GM23248 (cell line): Measurements from ENCODE around the gene SCRG1. TPM values are rescaled to one million over a fixed set of nuclear protein-coding genes. Genes with fewer than 3 reads are reported as not detected.
A peak's percentile ranks its signal among the peaks of the same experiment; 100 is the strongest.

Experiments used
- DNase-seq: peaks from one replicate; pipeline ENCODE4 v3.0.0-alpha.2; 2015
- H2AFZ ChIP-seq: fragments of 200-600 bp; sonication (generic); 2 replicates; pipeline ENCODE4 v1.6.1; 2016; ENCODE audit warnings: antibody characterized with exemption
- H3F3A ChIP-seq: fragments of 200-600 bp; sonication (generic); 2 replicates; pipeline ENCODE4 v1.6.1; 2016; ENCODE audit warnings: mild to moderate bottlenecking, antibody characterized with exemption, mixed run types; ENCODE audit not compliant: insufficient read depth
- H3K27ac ChIP-seq: fragments of 200-600 bp; sonication (generic); 2 replicates; pipeline ENCODE4 v1.5.1; 2016; ENCODE audit warnings: mild to moderate bottlenecking
- H3K27me3 ChIP-seq: fragments of 200-600 bp; sonication (generic); replicated peaks from 2 replicates; pipeline ENCODE4 v1.6.1; 2016; ENCODE audit warnings: mild to moderate bottlenecking; ENCODE audit not compliant: insufficient read depth
- H3K36me3 ChIP-seq: fragments of 200-600 bp; sonication (generic); 2 replicates; pipeline ENCODE4 v1.6.1; 2016; ENCODE audit warnings: low read depth, mild to moderate bottlenecking
- H3K4me1 ChIP-seq: fragments of 200-600 bp; sonication (generic); 2 replicates; pipeline ENCODE4 v1.6.1; 2016; ENCODE audit warnings: mild to moderate bottlenecking; ENCODE audit not compliant: insufficient read depth
- H3K4me2 ChIP-seq: fragments of 200-600 bp; sonication (generic); one replicate; pipeline ENCODE4 v1.6.1; 2016; ENCODE audit warnings: mild to moderate bottlenecking; ENCODE audit not compliant: unreplicated experiment
- H3K4me3 ChIP-seq: fragments of 200-600 bp; sonication (generic); 2 replicates; pipeline ENCODE4 v1.5.1; 2016; ENCODE audit warnings: mild to moderate bottlenecking
- H3K79me2 ChIP-seq: fragments of 200-600 bp; sonication (generic); 2 replicates; pipeline ENCODE4 v1.6.1; 2016; ENCODE audit warnings: mild to moderate bottlenecking; ENCODE audit not compliant: insufficient read depth
- H3K9ac ChIP-seq: fragments of 200-600 bp; sonication (generic); 2 replicates; pipeline ENCODE4 v1.6.1; 2016; ENCODE audit warnings: mild to moderate bottlenecking
- H3K9me2 ChIP-seq: fragments of 200-600 bp; sonication (generic); 2 replicates; pipeline ENCODE4 v1.6.1; 2016; ENCODE audit warnings: mixed run types, mild to moderate bottlenecking, moderate library complexity; ENCODE audit not compliant: insufficient read depth
- H3K9me3 ChIP-seq: fragments of 200-600 bp; sonication (generic); one replicate; pipeline ENCODE4 v1.6.1; 2017; ENCODE audit warnings: low read depth
- H4K20me1 ChIP-seq: fragments of 200-600 bp; sonication (generic); 2 replicates; pipeline ENCODE4 v1.6.0; 2016; ENCODE audit not compliant: insufficient read depth
- EZH2 ChIP-seq: fragments of 200-600 bp; sonication (generic); IDR thresholded peaks from 2 replicates; pipeline ENCODE4 v1.6.1; 2018; ENCODE audit warnings: antibody characterized with exemption, mild to moderate bottlenecking; ENCODE audit not compliant: insufficient read depth, poor library complexity, severe bottlenecking
- EZH2phosphoT487 ChIP-seq: fragments of 200-600 bp; sonication (generic); IDR thresholded peaks from 2 replicates; pipeline ENCODE4 v1.6.1; 2018; ENCODE audit warnings: antibody characterized with exemption, moderate library complexity, mild to moderate bottlenecking, low read depth; ENCODE audit not compliant: insufficient read depth
- WGBS, 2 experiments: methylation state at CpG; one replicate each; pipeline ENCODE4 v1.1.6; 2015 to 2017; ENCODE audit warnings: low lambda C conversion rate in 2 of 2, low coverage in 1 of 2; ENCODE audit errors: missing lambda C conversion rate in 2 of 2; 5-methylcytosine and 5-hydroxymethylcytosine counted together
- in situ Hi-C: fragments of 300-500 bp; cut with MboI; formaldehyde crosslinking; loops from 2 replicates; pipeline ENCODE4 v1.15.0; 2020
- polyA plus RNA-seq: library from polyadenylated mRNA; unstranded; fragments of >200 nt; fragmentation: Nextera tagmentation; extraction: Ambion mirVana; gene quantifications from 2 replicates; pipeline ENCODE4 v1.2.1, GENCODE V29; 2016
- total RNA-seq: library from RNA; depleted of rRNA; stranded (reverse); fragments of >200 nt; shearing (Covaris generic); gene quantifications from 2 replicates; pipeline ENCODE4 v1.2.3, GENCODE V29; 2014

The SCRG1 gene
- total and polyA plus RNA-seq, 2 experiments from 2014 or later = under 0.01 to 0.43 TPM

DNA sequence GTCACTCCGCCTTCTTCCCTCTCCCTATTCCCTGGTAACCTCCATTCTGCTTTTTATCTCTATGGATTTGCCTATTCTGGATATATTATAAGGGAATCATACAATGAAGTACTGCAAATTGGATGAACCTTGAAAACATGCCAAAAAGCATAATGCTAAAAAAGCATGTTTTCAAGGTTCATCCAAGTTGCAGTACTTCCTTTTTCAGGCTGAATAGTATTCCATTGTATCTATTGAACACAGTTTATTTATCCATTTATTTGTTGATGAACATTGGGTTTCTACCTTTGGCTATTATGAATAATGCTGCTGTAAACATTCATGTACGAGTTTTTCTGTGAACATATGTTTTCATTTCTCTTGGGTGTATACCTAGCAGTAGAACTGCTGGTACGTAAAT lies 19.0 kb downstream of the SCRG1 start:
- H3F3A ChIP-seq = no peaks in the 10 kb centered on the region
- H3K4me2 ChIP-seq = no peak overlapping the region
- in situ Hi-C loops = no loop called here
- H3K27ac ChIP-seq = no peak overlapping the region
- H3K36me3 ChIP-seq = 0 out of 2 replicates have a peak, but pooled peaks cover 9% of the 10 kb centered on the region
- H3K4me1 ChIP-seq = no peaks in the 10 kb centered on the region
- WGBS, 2 experiments = 96 to 99% methylated on average over 3 of the region's 3 CpGs
- no peak for DNase-seq
- no peak overlapping the region for H2AFZ ChIP-seq
- H3K9ac ChIP-seq = no peak overlapping the region
- TF ChIP-seq EZH2 = no peak
- TF ChIP-seq EZH2phosphoT487 = no peak
- H3K9me2 ChIP-seq = no peaks in the 10 kb centered on the region
- peaks cover 14% of the 10 kb centered on the region for H3K79me2 ChIP-seq
- no peaks in the 10 kb centered on the region for H4K20me1 ChIP-seq
- no peaks in the 10 kb centered on the region for H3K27me3 ChIP-seq
- H3K9me3 ChIP-seq = no peaks in the 10 kb centered on the region
- H3K4me3 ChIP-seq = no peak overlapping the region

DNA sequence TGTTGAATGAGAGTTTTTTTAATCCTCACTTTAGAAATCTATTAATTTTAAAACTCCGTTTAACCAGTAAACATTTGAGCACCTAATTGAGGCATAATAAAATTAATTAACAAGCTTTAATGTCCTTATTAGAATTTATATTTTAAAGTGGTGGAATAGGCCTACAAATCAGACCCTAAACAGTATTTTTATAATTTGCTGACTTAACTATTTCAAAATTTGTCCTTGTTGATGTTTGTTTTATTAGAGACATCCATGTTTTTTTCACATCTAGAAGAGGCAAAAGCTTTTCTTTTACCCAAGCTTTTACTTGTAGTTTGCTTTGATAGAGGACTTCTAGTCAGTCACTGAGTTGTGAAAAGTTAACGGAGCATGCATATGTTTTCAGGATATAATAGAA lies 24.3 kb downstream of the SCRG1 start:
- no peak overlapping the region for H3K4me3 ChIP-seq
- TF ChIP-seq EZH2 = no peak
- TF ChIP-seq EZH2phosphoT487 = no peak
- WGBS, 2 experiments = 96 to 98% methylated on average over 2 of the region's 2 CpGs
- no peaks in the 10 kb centered on the region for H3K9me3 ChIP-seq
- 0 out of 2 replicates have a peak, but pooled peaks cover 7% of the 10 kb centered on the region for H3K36me3 ChIP-seq
- no peak overlapping the region for H3K27ac ChIP-seq
- H3K79me2 ChIP-seq = peaks cover 43% of the 10 kb centered on the region
- H3K4me1 ChIP-seq = peaks cover 7% of the 10 kb centered on the region; the same call in 1 of the 2 replicates
- no peaks in the 10 kb centered on the region for H4K20me1 ChIP-seq
- H3K27me3 ChIP-seq = no peaks in the 10 kb centered on the region
- no peak for DNase-seq
- H3K4me2 ChIP-seq = no peak overlapping the region
- H3F3A ChIP-seq = peaks cover 6% of the 10 kb centered on the region
- H3K9me2 ChIP-seq = no peaks in the 10 kb centered on the region
- in situ Hi-C loops = no loop called here
- H2AFZ ChIP-seq = no peak overlapping the region
- H3K9ac ChIP-seq = no peak overlapping the region

DNA sequence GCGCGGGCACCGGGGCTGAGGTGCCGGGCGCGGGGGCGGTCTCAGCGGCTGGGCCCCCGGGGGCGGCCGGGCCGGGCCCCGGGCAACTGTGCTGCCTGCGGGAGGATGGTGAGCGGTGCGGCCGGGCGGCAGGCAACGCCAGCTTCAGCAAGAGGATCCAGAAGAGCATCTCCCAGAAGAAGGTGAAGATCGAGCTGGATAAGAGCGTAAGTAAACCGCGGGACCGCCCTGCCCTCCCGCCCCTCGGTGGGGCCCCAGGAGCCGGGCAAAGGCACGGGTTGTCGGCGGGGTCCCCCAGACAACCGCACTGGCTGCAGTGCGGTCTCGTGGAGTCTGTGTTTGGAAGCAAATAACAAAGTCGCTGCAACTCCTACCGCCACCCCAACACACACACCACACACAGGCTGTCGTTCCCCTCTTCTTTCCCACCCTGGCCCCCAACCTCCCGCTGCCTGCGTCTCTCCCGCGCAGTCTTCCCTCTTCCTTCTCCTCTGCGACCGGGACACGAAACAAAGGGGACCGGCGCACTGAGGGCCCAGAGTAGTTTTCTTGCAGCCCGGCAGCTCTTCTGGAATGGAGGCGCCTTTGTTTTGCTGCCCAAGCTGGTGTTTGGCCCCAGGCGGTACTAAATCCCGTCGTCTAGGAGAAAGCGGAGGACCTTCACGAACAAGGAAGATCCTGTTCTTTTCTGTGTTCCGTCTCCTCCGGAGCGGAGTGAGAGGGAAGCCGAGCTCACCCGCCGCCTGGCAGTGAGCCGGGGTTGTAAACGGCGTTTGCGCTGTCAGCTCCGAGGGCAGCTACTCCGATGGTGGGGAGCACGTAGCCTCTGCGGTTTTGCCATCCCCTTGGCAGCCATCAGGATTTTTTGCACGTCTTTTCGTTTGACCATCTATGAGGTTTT lies 27.4 kb downstream of the SCRG1 start:
- TF ChIP-seq EZH2 (no peak), EZH2phosphoT487 (no peak)
- H3K79me2 ChIP-seq = peaks cover 43% of the 10 kb centered on the region

DNA sequence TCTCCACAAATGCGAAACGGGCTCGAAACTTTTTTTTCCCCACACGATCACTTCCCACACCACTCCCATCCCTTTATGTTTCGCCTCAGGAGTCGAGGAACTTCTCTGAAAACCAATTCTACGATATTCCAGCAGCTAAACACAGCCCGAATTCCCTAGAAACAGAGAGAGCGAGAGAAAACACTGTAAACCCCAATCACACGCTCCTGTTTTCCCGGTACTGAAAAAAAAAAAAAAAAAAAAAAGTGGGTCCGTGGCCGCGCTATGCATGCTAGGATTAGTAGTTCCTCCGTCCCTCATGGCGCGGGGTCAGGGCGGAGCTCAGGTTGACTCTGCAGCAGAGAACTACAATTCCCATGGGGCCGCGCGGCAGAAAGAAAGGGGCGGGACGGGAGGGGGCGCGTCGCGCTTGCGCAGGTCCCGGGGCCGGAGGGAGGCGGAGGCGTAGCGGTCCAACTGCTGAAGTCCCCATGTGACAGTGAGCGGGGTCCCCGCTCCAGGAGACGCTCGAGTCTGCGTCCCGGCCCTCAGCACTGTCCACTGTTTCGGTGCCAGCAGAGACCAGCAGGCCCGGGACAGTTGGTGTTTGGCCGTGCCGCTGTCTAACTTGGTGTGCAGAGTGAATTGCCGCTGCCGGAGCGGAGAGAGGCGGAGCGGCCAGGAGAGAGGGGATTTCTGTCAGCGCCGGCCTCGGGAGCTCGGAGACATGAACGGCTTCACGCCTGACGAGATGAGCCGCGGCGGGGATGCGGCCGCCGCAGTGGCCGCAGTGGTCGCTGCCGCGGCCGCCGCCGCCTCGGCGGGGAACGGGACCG lies 28.2 kb downstream of the SCRG1 start, which contains the start of gene SAP30:
SAP30 (plus strand) TSS at position 478 of the 815 bp plus-strand sequence; CDS start at position 707, 229 bp downstream.
- Histone ChIP-seq H4K20me1 (no peaks in the 10 kb centered on the region), H3K4me3 (peak within 1 kb of the TSS; percentile 97), H3K9me2 (no peaks in the 10 kb centered on the region), H3K27me3 (no peaks in the 10 kb centered on the region), H2AFZ (peak within 1 kb of the TSS; percentile 92), H3K4me1 (peaks cover 7% of the 10 kb centered on the region; the same call in 1 of the 2 replicates), H3K27ac (peak within 1 kb of the TSS; percentile 92), H3K9me3 (no peaks in the 10 kb centered on the region), H3K4me2 (peak within 1 kb of the TSS; percentile 93), H3K79me2 (peaks cover 36% of the 10 kb centered on the region), H3F3A (peaks cover 19% of the 10 kb centered on the region), H3K9ac (peak within 1 kb of the TSS; percentile 90), H3K36me3 (no peaks in the 10 kb centered on the region)
- peak; percentile 99 for DNase-seq
- WGBS, 2 experiments = 1 to 3% methylated on average over 50 to 67 of the region's 72 CpGs
- TF ChIP-seq EZH2phosphoT487 (no peak), EZH2 (no peak)
- in situ Hi-C loops = no loop called here

More for the DNA sequence above, 27.4 kb downstream of the SCRG1 start:
- Histone ChIP-seq H3K9me2 (no peaks in the 10 kb centered on the region), H3K9ac (peak overlapping the region; percentile 70), H3K4me2 (peak overlapping the region; percentile 93), H2AFZ (peak overlapping the region; percentile 90), H3K4me3 (peak overlapping the region; percentile 97), H3K27me3 (no peaks in the 10 kb centered on the region), H3K36me3 (no peaks in the 10 kb centered on the region), H4K20me1 (no peaks in the 10 kb centered on the region), H3K9me3 (no peaks in the 10 kb centered on the region), H3K4me1 (peaks cover 7% of the 10 kb centered on the region; the same call in 1 of the 2 replicates), H3K27ac (peak overlapping the region; percentile 54), H3F3A (peaks cover 19% of the 10 kb centered on the region)
- WGBS, 2 experiments = 1 to 3% methylated on average over 33 to 68 of the region's 68 CpGs
- DNase-seq = peak; percentile 90
- in situ Hi-C loops = no loop called here
